CD8-positive, alpha-beta memory T cell (primary cell): ENCODE measurements around the gene TRO. TPM values are rescaled to one million over a fixed set of nuclear protein-coding genes. Genes with fewer than 3 reads are reported as not detected.

ENCODE experiments used
- CTCF ChIA-PET: fragments of 350-600 bp; sonication (Branson Sonifier 250); formaldehyde crosslinking; loops from one replicate; lab custom pipeline; 2021; ENCODE audit warnings: antibody characterized with exemption; lab: Charles Lee
- POLR2A ChIA-PET: fragments of 350-600 bp; sonication (Branson Sonifier 250); formaldehyde crosslinking; loops from one replicate; lab custom pipeline; 2021; ENCODE audit warnings: antibody characterized with exemption; lab: Charles Lee
- DNase-seq, 5 donors: peaks; one replicate each; pipeline versions ENCODE4 v3.0.0 to v3.0.0-alpha.2; 2020 to 2022; ENCODE audit warnings: mixed read lengths in 1 of 5
- H3K27ac ChIP-seq: one replicate; pipeline ENCODE4 v1.7.0; 2013; ENCODE audit warnings: low read depth, mild to moderate bottlenecking, low read length, moderate library complexity
- H3K27me3 ChIP-seq: 2 replicates; pipeline ENCODE4 v1.7.0; 2013; ENCODE audit warnings: low read length, mild to moderate bottlenecking; ENCODE audit not compliant: insufficient read depth, poor library complexity, severe bottlenecking
- H3K36me3 ChIP-seq: 2 replicates; pipeline ENCODE4 v1.7.0; 2013; ENCODE audit warnings: mild to moderate bottlenecking, low read length, moderate library complexity; ENCODE audit not compliant: insufficient read depth
- H3K4me1 ChIP-seq: 2 replicates; pipeline ENCODE4 v1.7.0; 2013; ENCODE audit warnings: mild to moderate bottlenecking, low read length, moderate library complexity; ENCODE audit not compliant: insufficient read depth
- H3K4me3 ChIP-seq: 2 replicates; pipeline ENCODE4 v1.7.0; 2013; ENCODE audit warnings: mild to moderate bottlenecking, low read length
- H3K9me3 ChIP-seq: 2 replicates; pipeline ENCODE4 v1.7.0; 2013; ENCODE audit warnings: mild to moderate bottlenecking, low read length
- H3K27ac Mint-ChIP-seq, 8 donors: one replicate each; pipeline ENCODE4 v1.8.0; 2020 to 2021; ENCODE audit warnings: mixed read lengths in 8 of 8, mild to moderate bottlenecking in 6 of 8, inconsistent platforms in 3 of 8, moderate library complexity in 3 of 8
- H3K27me3 Mint-ChIP-seq, 2 donors: one replicate each; pipeline ENCODE4 v1.8.0; 2020 to 2021; ENCODE audit warnings: mixed read lengths in 2 of 2, mild to moderate bottlenecking in 1 of 2, moderate library complexity in 1 of 2
- H3K36me3 Mint-ChIP-seq, 3 donors: one replicate each; pipeline ENCODE4 v1.8.0; 2020 to 2021; ENCODE audit warnings: mixed read lengths in 3 of 3, inconsistent platforms in 1 of 3, mild to moderate bottlenecking in 1 of 3
- H3K4me1 Mint-ChIP-seq, 3 donors: one replicate each; pipeline ENCODE4 v1.8.0; 2020 to 2021; ENCODE audit warnings: mixed read lengths in 3 of 3, inconsistent platforms in 1 of 3, mild to moderate bottlenecking in 1 of 3
- H3K4me3 Mint-ChIP-seq, 7 donors: one replicate each; pipeline ENCODE4 v1.8.0; 2020 to 2021; ENCODE audit warnings: mixed read lengths in 7 of 7, mild to moderate bottlenecking in 6 of 7, moderate library complexity in 4 of 7, inconsistent platforms in 2 of 7
- H3K9me3 Mint-ChIP-seq, 5 donors: one replicate each; pipeline ENCODE4 v1.8.0; 2020 to 2022; ENCODE audit warnings: mixed read lengths in 5 of 5, mild to moderate bottlenecking in 3 of 5, moderate library complexity in 2 of 5, inconsistent platforms in 1 of 5
- polyA plus RNA-seq: library from polyadenylated mRNA; unstranded; fragments of 300-500 nt; fragmentation: Illumina TruSeq; gene quantifications from one replicate; pipeline ENCODE4 v1.2.3, GENCODE V29; 2021
- total RNA-seq, 2 experiments: library from RNA; stranded (reverse); gene quantifications; one replicate each; pipeline ENCODE4 v1.2.3, GENCODE V29; 2021

Gene TRO
- total and polyA plus RNA-seq, 3 experiments from 2014 or later: 1.8 to 4.2 (median 3.4) TPM

DNA sequence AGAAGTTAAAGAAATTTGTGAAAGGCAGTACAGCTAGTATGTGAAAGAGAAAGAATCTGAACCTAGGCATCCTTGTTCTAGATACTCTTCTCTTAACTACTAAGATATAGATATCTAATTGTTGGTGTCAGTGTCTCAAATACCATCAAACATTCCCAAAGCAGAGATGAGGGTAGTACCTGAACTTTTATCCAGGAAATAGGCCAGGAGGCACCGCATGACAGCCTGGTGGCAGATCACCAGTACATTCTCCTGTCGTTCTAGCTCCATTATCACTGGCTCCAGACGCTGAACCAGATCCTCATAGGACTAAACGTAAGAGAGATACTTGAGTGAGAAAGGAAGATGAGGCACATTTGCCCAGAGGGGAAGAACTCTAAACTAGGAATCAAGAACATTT is 16.8 kb downstream of the TRO start:
- Histone ChIP-seq H3K4me1 (no peaks in the 10 kb centered on the region), H3K36me3 (no peaks in the 10 kb centered on the region), H3K9me3 (no peaks in the 10 kb centered on the region), H3K27ac (no peak overlapping the region), H3K4me3 (no peak overlapping the region), H3K27me3 (no peaks in the 10 kb centered on the region)
- H3K27ac Mint-ChIP-seq: no peak overlapping the region
- H3K9me3 Mint-ChIP-seq: peaks cover 0 to 2% (median 0%) of the 10 kb centered on the region in 5 donors
- H3K4me3 Mint-ChIP-seq: no peak overlapping the region
- DNase-seq: no peak
- H3K27me3 Mint-ChIP-seq: peaks cover 0 to 4% of the 10 kb centered on the region in 2 donors
- H3K36me3 Mint-ChIP-seq: no peaks in the 10 kb centered on the region
- ChIA-PET CTCF (no interaction called here), POLR2A (no interaction called here)
- H3K4me1 Mint-ChIP-seq: no peaks in the 10 kb centered on the region

GRCh38 chrX:54944816-54945215 is 24.2 kb downstream of the TRO start:
- H3K27ac ChIP-seq: no peak overlapping the region
- no peaks in the 10 kb centered on the region for H3K9me3 ChIP-seq
- no peaks in the 10 kb centered on the region for H3K27me3 Mint-ChIP-seq
- H3K27me3 ChIP-seq: no peaks in the 10 kb centered on the region
- ChIA-PET CTCF (no interaction called here), POLR2A (no interaction called here)
- H3K4me3 ChIP-seq: no peak overlapping the region
- H3K4me1 ChIP-seq: no peaks in the 10 kb centered on the region
- no peaks in the 10 kb centered on the region for H3K36me3 Mint-ChIP-seq
- H3K4me3 Mint-ChIP-seq: no peak overlapping the region
- H3K36me3 ChIP-seq: no peaks in the 10 kb centered on the region
- no peak for DNase-seq
- H3K27ac Mint-ChIP-seq: peak overlapping the region in 1 of 8 donors; percentile 7
- H3K4me1 Mint-ChIP-seq: no peaks in the 10 kb centered on the region
- H3K9me3 Mint-ChIP-seq: peaks cover 0 to 2% (median 0%) of the 10 kb centered on the region in 5 donors

GRCh38 chrX:54945224-54945623 is 24.6 kb downstream of the TRO start:
- H3K4me3 ChIP-seq: no peak overlapping the region
- Mint-ChIP-seq H3K4me1 (no peaks in the 10 kb centered on the region), H3K27ac (no peak overlapping the region), H3K9me3 (peaks cover 0 to under 1% (median 0%) of the 10 kb centered on the region in 5 donors), H3K4me3 (no peak overlapping the region), H3K27me3 (no peaks in the 10 kb centered on the region), H3K36me3 (no peaks in the 10 kb centered on the region)
- POLR2A ChIA-PET: no interaction called here
- no peak for DNase-seq
- H3K36me3 ChIP-seq: no peaks in the 10 kb centered on the region
- H3K4me1 ChIP-seq: no peaks in the 10 kb centered on the region
- H3K27ac ChIP-seq: no peak overlapping the region
- H3K27me3 ChIP-seq: no peaks in the 10 kb centered on the region
- CTCF ChIA-PET: no interaction called here
- no peaks in the 10 kb centered on the region for H3K9me3 ChIP-seq

DNA sequence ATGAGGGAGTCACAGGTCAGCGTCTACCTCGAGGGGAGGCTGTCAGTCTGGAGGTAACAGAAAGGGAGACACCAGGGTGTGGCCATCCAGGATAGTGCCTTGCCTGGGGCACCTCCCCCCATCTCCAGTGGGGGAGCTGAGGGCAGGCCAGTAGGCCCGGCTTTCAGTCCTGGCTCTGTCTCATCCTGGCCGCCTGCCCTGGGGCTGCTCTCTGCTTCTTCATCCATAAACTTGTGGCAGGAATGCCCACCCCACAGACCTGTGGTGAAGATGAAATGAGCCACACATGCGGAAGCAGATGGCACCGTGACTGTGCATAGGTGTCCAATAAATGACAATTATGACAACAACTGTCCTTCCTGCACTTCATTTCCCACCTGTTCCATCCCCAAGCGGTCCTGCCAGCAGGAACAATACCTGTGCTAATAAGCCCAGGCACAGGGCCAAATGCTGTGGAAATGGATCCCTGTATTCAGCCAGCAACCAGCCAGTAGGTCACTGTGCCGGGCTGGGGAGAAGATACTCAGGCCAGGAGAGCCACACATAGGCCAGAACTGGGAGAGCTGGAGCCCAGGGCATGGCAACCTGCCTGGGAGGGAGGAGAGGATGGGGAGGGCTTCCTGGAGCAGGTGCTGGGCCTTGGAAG is 30.2 kb downstream of the TRO start:
- H3K27ac Mint-ChIP-seq: no peak overlapping the region
- H3K9me3 ChIP-seq: no peaks in the 10 kb centered on the region
- ChIA-PET CTCF (no interaction called here), POLR2A (no interaction called here)
- H3K4me3 Mint-ChIP-seq: no peak overlapping the region
- no peak for DNase-seq
- peaks cover 0 to 1% of the 10 kb centered on the region in 2 donors for H3K27me3 Mint-ChIP-seq
- no peak overlapping the region for H3K4me3 ChIP-seq
- no peaks in the 10 kb centered on the region for H3K36me3 Mint-ChIP-seq
- H3K4me1 Mint-ChIP-seq: no peaks in the 10 kb centered on the region
- no peaks in the 10 kb centered on the region for H3K4me1 ChIP-seq
- no peaks in the 10 kb centered on the region for H3K9me3 Mint-ChIP-seq
- no peak overlapping the region for H3K27ac ChIP-seq
- no peaks in the 10 kb centered on the region for H3K36me3 ChIP-seq
- no peaks in the 10 kb centered on the region for H3K27me3 ChIP-seq

DNA sequence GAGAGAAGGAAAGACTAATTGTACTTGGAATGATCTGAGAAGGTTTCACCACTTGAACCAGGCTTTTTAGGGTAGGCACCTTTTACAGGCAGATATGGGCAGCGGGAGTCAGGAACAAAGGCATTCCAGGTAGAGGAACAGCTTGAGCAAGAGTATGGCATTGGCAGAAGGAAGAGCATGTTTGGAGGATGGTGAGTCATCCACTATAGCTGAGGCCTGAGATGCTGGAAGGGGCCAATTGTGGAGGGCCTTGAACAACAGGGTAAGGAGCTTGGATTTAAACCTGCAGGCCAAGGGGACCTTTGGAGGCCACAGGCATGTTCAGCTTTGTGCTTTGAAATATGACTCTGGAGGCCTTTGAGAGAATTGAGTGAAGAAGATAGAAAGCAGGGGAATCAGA is 41.1 kb downstream of the TRO start:
- no peak overlapping the region for H3K4me3 ChIP-seq
- POLR2A ChIA-PET: no interaction called here
- no peak overlapping the region for H3K27ac ChIP-seq
- peaks cover 10% of the 10 kb centered on the region for H3K4me1 ChIP-seq
- no peak overlapping the region for H3K27ac Mint-ChIP-seq
- H3K4me3 Mint-ChIP-seq: no peak overlapping the region
- no peaks in the 10 kb centered on the region for H3K9me3 Mint-ChIP-seq
- H3K36me3 Mint-ChIP-seq: no peaks in the 10 kb centered on the region
- peaks cover 8 to 16% (median 14%) of the 10 kb centered on the region in 3 donors for H3K4me1 Mint-ChIP-seq
- peaks cover 0 to 7% of the 10 kb centered on the region in 2 donors for H3K27me3 Mint-ChIP-seq
- no peak for DNase-seq
- CTCF ChIA-PET: no interaction called here
- no peaks in the 10 kb centered on the region for H3K36me3 ChIP-seq
- no peaks in the 10 kb centered on the region for H3K9me3 ChIP-seq
- H3K27me3 ChIP-seq: no peaks in the 10 kb centered on the region

GRCh38 chrX:54964766-54965497 is 44.3 kb downstream of the TRO start:
- CTCF ChIA-PET: no interaction called here
- Mint-ChIP-seq H3K27me3 (peaks cover 0 to 3% of the 10 kb centered on the region in 2 donors), H3K4me1 (peaks cover 8 to 16% (median 14%) of the 10 kb centered on the region in 3 donors), H3K36me3 (no peaks in the 10 kb centered on the region), H3K9me3 (peaks cover 0 to 4% (median 3%) of the 10 kb centered on the region in 5 donors), H3K4me3 (peak overlapping the region in 2 of 7 donors; percentile 4 to 47), H3K27ac (peak overlapping the region in 2 of 8 donors; percentile 4 to 41)
- Histone ChIP-seq H3K27ac (no peak overlapping the region), H3K27me3 (no peaks in the 10 kb centered on the region), H3K4me3 (no peak overlapping the region), H3K9me3 (no peaks in the 10 kb centered on the region), H3K4me1 (peaks cover 10% of the 10 kb centered on the region), H3K36me3 (no peaks in the 10 kb centered on the region)
- POLR2A ChIA-PET: no interaction called here
- DNase-seq: peak in 1 of 5 donors; percentile 50

- H3K9me3 Mint-ChIP-seq: peaks cover 0 to 2% (median 0%) of the 10 kb centered on the region in 5 donors
- Histone ChIP-seq H3K36me3 (no peaks in the 10 kb centered on the region), H3K27me3 (no peaks in the 10 kb centered on the region), H3K4me1 (no peaks in the 10 kb centered on the region), H3K9me3 (no peaks in the 10 kb centered on the region), H3K4me3 (no peak overlapping the region), H3K27ac (no peak overlapping the region)
- DNase-seq: no peak
- no peaks in the 10 kb centered on the region for H3K4me1 Mint-ChIP-seq
- H3K27me3 Mint-ChIP-seq: peaks cover 4 to 23% of the 10 kb centered on the region in 2 donors
- no peaks in the 10 kb centered on the region for H3K36me3 Mint-ChIP-seq
- ChIA-PET POLR2A (no interaction called here), CTCF (no interaction called here)
- H3K27ac Mint-ChIP-seq: no peak overlapping the region
- no peak overlapping the region for H3K4me3 Mint-ChIP-seq
These were observed 56.8 kb downstream of the TRO start for GRCh38 chrX:54977387-54977786.

DNA sequence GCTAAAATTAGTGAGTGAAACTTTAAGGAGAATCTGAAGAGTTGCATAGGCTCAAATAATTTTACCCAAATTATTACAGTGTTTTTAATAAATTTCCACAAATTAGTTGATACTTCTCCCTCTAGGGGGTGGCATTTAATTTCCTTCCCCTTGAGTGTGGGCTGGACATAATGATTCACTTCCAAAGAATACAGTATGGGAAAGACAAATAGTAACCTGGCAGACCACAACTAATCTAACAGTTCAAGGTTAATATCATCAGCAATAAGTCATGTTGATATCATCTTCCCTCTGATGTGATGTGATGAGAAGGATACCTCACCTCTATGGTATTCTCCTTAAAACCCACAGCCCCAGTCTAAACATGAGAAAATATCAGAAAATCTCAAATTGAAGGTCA is 57.8 kb downstream of the TRO start:
- Histone ChIP-seq H3K36me3 (no peaks in the 10 kb centered on the region), H3K27ac (no peak overlapping the region), H3K4me1 (no peaks in the 10 kb centered on the region), H3K4me3 (no peak overlapping the region), H3K27me3 (no peaks in the 10 kb centered on the region), H3K9me3 (no peaks in the 10 kb centered on the region)
- Mint-ChIP-seq H3K9me3 (peaks cover 0 to 4% (median 0%) of the 10 kb centered on the region in 5 donors), H3K27ac (no peak overlapping the region), H3K36me3 (no peaks in the 10 kb centered on the region), H3K4me3 (no peak overlapping the region), H3K4me1 (no peaks in the 10 kb centered on the region), H3K27me3 (peaks cover 4 to 19% of the 10 kb centered on the region in 2 donors)
- POLR2A ChIA-PET: no interaction called here
- CTCF ChIA-PET: no interaction called here
- no peak for DNase-seq
